SH-SY5Y (cell line): ENCODE data around the gene OGFRL1.

ENCODE experiments used
- GATA2 ChIP-seq: IDR thresholded peaks from 2 replicates; pipeline ENCODE4 v1.6.1; 2011; ENCODE audit warnings: mild to moderate bottlenecking, low read depth, low read length
- GATA3 ChIP-seq: IDR thresholded peaks from 2 replicates; pipeline ENCODE4 v1.6.1; 2011; ENCODE audit warnings: low read depth, mild to moderate bottlenecking, low read length, moderate library complexity

- no peak for TF ChIP-seq GATA2
- no peak for TF ChIP-seq GATA3
Measured at GRCh38 chr6:71312089-71312488, 23.5 kb downstream of the OGFRL1 start.
